Measurements from ENCODE around the gene ITPR1. TPM values are rescaled to one million over a fixed set of nuclear protein-coding genes. Genes with fewer than 3 reads are reported as not detected.

The ITPR1 gene
- total RNA-seq, 2 donors from 2014 or later = 8.9 to 21.2 TPM

- no peak for ATAC-seq
- DNase-seq = no peak
- intact Hi-C loops (cut with DNase I, micrococcal nuclease) = no loop called here
Measured at GRCh38 chr3:4770561-4770960, 277.4 kb downstream of the ITPR1 start.

- intact Hi-C loops (cut with DNase I, micrococcal nuclease) = no loop called here
- DNase-seq = no peak
- peak; percentile 38 for ATAC-seq
Measured at GRCh38 chr3:4771243-4771642, 278.1 kb downstream of the ITPR1 start.

- intact Hi-C loops (cut with DNase I, micrococcal nuclease) = no loop called here
- DNase-seq (peak; percentile 84 to 90), ATAC-seq (peak; percentile 71)
Measured at GRCh38 chr3:4772171-4772804, 279.1 kb downstream of the ITPR1 start.

GRCh38 chr3:4772858-4773257 is 279.7 kb downstream of the ITPR1 start:
- no peak for ATAC-seq
- DNase-seq = no peak
- intact Hi-C loops (cut with DNase I, micrococcal nuclease) = no loop called here

GRCh38 chr3:4773583-4773982 is 280.4 kb downstream of the ITPR1 start:
- DNase-seq (no peak), ATAC-seq (no peak)
- intact Hi-C loops (cut with DNase I, micrococcal nuclease) = no loop called here

- intact Hi-C loops (cut with DNase I, micrococcal nuclease) = no loop called here
- ATAC-seq (peak; percentile 61), DNase-seq (peak; percentile 55 to 80)
Measured at GRCh38 chr3:4774531-4774930, 281.4 kb downstream of the ITPR1 start.

- DNase-seq (no peak), ATAC-seq (peak; percentile 32)
- intact Hi-C loops (cut with DNase I, micrococcal nuclease) = no loop called here
Measured at GRCh38 chr3:4776399-4776979, 283.3 kb downstream of the ITPR1 start.

GRCh38 chr3:4776980-4777581 is 283.9 kb downstream of the ITPR1 start:
- ATAC-seq (peak; percentile 70), DNase-seq (peak in 1 of 2 donors; percentile 59)
- intact Hi-C loops (cut with DNase I, micrococcal nuclease) = no loop called here

- intact Hi-C loops (cut with DNase I, micrococcal nuclease) = no loop called here
- DNase-seq = no peak
- ATAC-seq = no peak
Measured at GRCh38 chr3:4778119-4778518, 285.0 kb downstream of the ITPR1 start.

GRCh38 chr3:4778740-4779139 is 285.6 kb downstream of the ITPR1 start:
- DNase-seq = no peak
- intact Hi-C loops (cut with DNase I, micrococcal nuclease) = no loop called here
- no peak for ATAC-seq

- intact Hi-C loops (cut with DNase I, micrococcal nuclease) = no loop called here
- ATAC-seq (no peak), DNase-seq (no peak)
Measured at GRCh38 chr3:4780545-4780957, 287.4 kb downstream of the ITPR1 start.

GRCh38 chr3:4782095-4782494 is 288.9 kb downstream of the ITPR1 start:
- ATAC-seq = no peak
- no peak for DNase-seq
- intact Hi-C loops (cut with DNase I, micrococcal nuclease) = no loop called here

GRCh38 chr3:4785551-4785950 is 292.4 kb downstream of the ITPR1 start:
- intact Hi-C loops (cut with DNase I, micrococcal nuclease) = no loop called here
- ATAC-seq (no peak), DNase-seq (no peak)

GRCh38 chr3:4786431-4786830 is 293.3 kb downstream of the ITPR1 start:
- no peak for ATAC-seq

GRCh38 chr3:4791358-4791757 is 298.2 kb downstream of the ITPR1 start:
- intact Hi-C loops (cut with DNase I, micrococcal nuclease) = no loop called here
- no peak for ATAC-seq
- DNase-seq = no peak

More at GRCh38 chr3:4786431-4786830, 293.3 kb downstream of the ITPR1 start:
- intact Hi-C loops (cut with DNase I, micrococcal nuclease) = no loop called here
- no peak for DNase-seq

GRCh38 chr3:4793311-4793710 is 300.2 kb downstream of the ITPR1 start:
- ATAC-seq (no peak), DNase-seq (no peak)
- intact Hi-C loops (cut with DNase I, micrococcal nuclease) = no loop called here

- intact Hi-C loops (cut with DNase I, micrococcal nuclease) = no loop called here
- no peak for DNase-seq
- ATAC-seq = no peak
Measured at GRCh38 chr3:4794331-4794730, 301.2 kb downstream of the ITPR1 start.

- intact Hi-C loops (cut with DNase I, micrococcal nuclease) = no loop called here
Measured at GRCh38 chr3:4794798-4795197, 301.6 kb downstream of the ITPR1 start.

GRCh38 chr3:4795905-4796304 is 302.8 kb downstream of the ITPR1 start:
- intact Hi-C loops (cut with DNase I, micrococcal nuclease) = no loop called here
- ATAC-seq (no peak), DNase-seq (no peak)

More at GRCh38 chr3:4794798-4795197, 301.6 kb downstream of the ITPR1 start:
- DNase-seq (no peak), ATAC-seq (no peak)

- intact Hi-C loops (cut with DNase I, micrococcal nuclease) = no loop called here
- no peak for ATAC-seq
- DNase-seq = no peak
Measured at GRCh38 chr3:4797201-4797705, 304.1 kb downstream of the ITPR1 start.
